ENCODE results near the gene R3HDM1.

DNA sequence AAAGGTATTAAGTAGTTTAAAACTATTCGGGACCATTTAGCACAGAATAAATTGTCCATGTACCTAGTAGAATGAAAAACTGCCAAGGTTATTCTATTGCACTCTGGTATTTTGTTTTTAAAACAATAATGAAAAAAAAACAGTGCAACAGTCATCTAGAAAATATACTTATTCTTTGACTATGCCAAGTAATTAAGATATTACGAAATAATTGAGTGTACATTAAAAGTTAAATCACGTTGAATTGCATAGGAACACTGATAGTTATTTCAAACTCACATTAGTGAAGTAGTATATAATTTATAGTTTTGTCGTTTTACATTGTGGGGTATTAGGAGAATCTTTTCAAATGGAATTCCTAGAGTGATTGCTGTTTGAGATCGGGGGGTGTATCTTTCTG lies 20.1 kb downstream of the R3HDM1 start:
- TF ChIP-seq EP300 (IDR thresholded peaks at IDR 0.05) (no peak), POLR2A (IDR thresholded peaks at IDR 0.05) (no peak)
- TF ChIP-seq, protein P1, sequence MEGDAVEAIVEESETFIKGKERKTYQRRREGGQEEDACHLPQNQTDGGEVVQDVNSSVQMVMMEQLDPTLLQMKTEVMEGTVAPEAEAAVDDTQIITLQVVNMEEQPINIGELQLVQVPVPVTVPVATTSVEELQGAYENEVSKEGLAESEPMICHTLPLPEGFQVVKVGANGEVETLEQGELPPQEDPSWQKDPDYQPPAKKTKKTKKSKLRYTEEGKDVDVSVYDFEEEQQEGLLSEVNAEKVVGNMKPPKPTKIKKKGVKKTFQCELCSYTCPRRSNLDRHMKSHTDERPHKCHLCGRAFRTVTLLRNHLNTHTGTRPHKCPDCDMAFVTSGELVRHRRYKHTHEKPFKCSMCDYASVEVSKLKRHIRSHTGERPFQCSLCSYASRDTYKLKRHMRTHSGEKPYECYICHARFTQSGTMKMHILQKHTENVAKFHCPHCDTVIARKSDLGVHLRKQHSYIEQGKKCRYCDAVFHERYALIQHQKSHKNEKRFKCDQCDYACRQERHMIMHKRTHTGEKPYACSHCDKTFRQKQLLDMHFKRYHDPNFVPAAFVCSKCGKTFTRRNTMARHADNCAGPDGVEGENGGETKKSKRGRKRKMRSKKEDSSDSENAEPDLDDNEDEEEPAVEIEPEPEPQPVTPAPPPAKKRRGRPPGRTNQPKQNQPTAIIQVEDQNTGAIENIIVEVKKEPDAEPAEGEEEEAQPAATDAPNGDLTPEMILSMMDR (IDR thresholded peaks at IDR 0.05): no peak
